ENCODE data around the gene MAP4K3. TPM values are rescaled to one million over a fixed set of nuclear protein-coding genes. Genes with fewer than 3 reads are reported as not detected.

MAP4K3 gene
- total RNA-seq, 1 experiment from 2014 or later, result 26.6 TPM

DNA sequence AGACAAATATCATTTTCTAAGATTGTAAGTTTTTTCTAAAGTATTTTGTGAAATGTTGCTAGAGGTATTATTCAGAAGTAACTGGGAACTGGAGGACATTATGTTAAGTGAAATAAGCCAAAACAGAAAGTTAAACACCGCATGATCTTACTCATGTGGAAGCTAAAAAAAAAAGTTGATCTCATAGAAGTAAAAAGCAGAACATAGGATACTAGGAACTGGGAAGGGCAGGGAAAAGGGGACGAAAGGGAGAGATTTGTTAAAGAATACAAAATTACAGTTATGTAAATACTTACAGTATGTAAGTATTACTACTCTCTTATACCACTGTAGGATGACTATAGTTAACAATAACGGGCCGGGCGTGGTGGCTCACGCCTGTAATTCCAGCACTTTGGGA lies 146.7 kb downstream of the MAP4K3 start:
- no peak overlapping the region for H3K27ac ChIP-seq (ENCODE audit: low read length)
- no peaks in the 10 kb centered on the region for H3K4me1 ChIP-seq (ENCODE audit: control insufficient read depth, insufficient read depth, low read length)
- intact Hi-C loops (cut with micrococcal nuclease; ENCODE audit: unreplicated experiment) (no loop called here), in situ Hi-C loops (cut with HindIII; ENCODE audit: low pct_unique_long_range_greater_than_20kb, low sequenced_read_pairs) (no loop called here)
- DNase-seq (ENCODE audit: low read depth, low spot score) (no peak), ATAC-seq (no peak)
- TF ChIP-seq SIN3A (IDR thresholded peaks at IDR 0.05; ENCODE audit: borderline replicate concordance, insufficient read depth, low read depth, low read length), result no peak
- no peak for TF ChIP-seq TCF7L2 (IDR thresholded peaks at IDR 0.05; ENCODE audit: low read depth, low read length)
- TF ChIP-seq, protein P1, sequence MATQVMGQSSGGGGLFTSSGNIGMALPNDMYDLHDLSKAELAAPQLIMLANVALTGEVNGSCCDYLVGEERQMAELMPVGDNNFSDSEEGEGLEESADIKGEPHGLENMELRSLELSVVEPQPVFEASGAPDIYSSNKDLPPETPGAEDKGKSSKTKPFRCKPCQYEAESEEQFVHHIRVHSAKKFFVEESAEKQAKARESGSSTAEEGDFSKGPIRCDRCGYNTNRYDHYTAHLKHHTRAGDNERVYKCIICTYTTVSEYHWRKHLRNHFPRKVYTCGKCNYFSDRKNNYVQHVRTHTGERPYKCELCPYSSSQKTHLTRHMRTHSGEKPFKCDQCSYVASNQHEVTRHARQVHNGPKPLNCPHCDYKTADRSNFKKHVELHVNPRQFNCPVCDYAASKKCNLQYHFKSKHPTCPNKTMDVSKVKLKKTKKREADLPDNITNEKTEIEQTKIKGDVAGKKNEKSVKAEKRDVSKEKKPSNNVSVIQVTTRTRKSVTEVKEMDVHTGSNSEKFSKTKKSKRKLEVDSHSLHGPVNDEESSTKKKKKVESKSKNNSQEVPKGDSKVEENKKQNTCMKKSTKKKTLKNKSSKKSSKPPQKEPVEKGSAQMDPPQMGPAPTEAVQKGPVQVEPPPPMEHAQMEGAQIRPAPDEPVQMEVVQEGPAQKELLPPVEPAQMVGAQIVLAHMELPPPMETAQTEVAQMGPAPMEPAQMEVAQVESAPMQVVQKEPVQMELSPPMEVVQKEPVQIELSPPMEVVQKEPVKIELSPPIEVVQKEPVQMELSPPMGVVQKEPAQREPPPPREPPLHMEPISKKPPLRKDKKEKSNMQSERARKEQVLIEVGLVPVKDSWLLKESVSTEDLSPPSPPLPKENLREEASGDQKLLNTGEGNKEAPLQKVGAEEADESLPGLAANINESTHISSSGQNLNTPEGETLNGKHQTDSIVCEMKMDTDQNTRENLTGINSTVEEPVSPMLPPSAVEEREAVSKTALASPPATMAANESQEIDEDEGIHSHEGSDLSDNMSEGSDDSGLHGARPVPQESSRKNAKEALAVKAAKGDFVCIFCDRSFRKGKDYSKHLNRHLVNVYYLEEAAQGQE (IDR thresholded peaks at IDR 0.05; ENCODE audit: insufficient read depth in 1 of 2, low read depth in 2 of 2, low read length in 1 of 2), result no peak
- TF ChIP-seq, protein P2, sequence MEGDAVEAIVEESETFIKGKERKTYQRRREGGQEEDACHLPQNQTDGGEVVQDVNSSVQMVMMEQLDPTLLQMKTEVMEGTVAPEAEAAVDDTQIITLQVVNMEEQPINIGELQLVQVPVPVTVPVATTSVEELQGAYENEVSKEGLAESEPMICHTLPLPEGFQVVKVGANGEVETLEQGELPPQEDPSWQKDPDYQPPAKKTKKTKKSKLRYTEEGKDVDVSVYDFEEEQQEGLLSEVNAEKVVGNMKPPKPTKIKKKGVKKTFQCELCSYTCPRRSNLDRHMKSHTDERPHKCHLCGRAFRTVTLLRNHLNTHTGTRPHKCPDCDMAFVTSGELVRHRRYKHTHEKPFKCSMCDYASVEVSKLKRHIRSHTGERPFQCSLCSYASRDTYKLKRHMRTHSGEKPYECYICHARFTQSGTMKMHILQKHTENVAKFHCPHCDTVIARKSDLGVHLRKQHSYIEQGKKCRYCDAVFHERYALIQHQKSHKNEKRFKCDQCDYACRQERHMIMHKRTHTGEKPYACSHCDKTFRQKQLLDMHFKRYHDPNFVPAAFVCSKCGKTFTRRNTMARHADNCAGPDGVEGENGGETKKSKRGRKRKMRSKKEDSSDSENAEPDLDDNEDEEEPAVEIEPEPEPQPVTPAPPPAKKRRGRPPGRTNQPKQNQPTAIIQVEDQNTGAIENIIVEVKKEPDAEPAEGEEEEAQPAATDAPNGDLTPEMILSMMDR (IDR thresholded peaks at IDR 0.05), result no peak
- TF ChIP-seq POLR2AphosphoS5 (IDR thresholded peaks at IDR 0.05; ENCODE audit: low read depth, low read length), result no peak
- ChIA-PET CTCF (interaction anchor here (0.9 kb wide), 1 partner anchor 10 kb away, joined by 5 read pairs; no protein-coding TSS in a partner anchor), POLR2A (interaction anchor here (0.6 to 0.7 kb wide), 2 partner anchors 23 to 248 kb away, joined by 3 to 4 read pairs; no protein-coding TSS in a partner anchor)
- peaks cover 15% of the 10 kb centered on the region for H3K36me3 ChIP-seq (ENCODE audit: control insufficient read depth, insufficient read depth, low read length)
- BruUV-seq (replicated peaks), result no TSS peak
- no peaks in the 10 kb centered on the region for H3K9me3 ChIP-seq (ENCODE audit: control insufficient read depth, insufficient read depth, low read depth, low read length)
- no peaks in the 10 kb centered on the region for H3K27me3 ChIP-seq (ENCODE audit: control insufficient read depth, insufficient read depth, low read length)
- no peak overlapping the region for H3K4me3 ChIP-seq (ENCODE audit: low read depth in 2 of 2, low read length in 2 of 2)

DNA sequence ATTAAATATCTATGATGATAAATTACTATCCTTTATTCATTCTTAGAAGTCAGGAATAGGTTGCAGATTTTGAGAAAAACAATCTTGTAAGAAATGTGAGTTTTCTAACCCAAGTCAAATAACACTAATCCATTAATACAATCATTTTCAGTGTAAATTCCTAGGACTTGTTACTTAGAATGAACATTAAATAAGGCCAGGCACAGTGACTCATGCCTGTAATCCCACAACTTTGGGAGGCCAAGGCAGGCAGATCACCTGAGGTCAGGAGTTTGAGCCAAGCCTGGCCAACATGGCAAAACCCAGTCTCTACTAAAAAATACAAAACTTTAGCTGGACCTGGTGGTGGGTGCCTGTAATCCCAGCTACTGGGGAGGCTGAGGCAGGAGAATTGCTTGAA lies 147.5 kb downstream of the MAP4K3 start:
- Histone ChIP-seq H3K4me3 (ENCODE audit: low read depth in 2 of 2, low read length in 2 of 2) (no peak overlapping the region), H3K27me3 (ENCODE audit: control insufficient read depth, insufficient read depth, low read length) (no peaks in the 10 kb centered on the region), H3K27ac (ENCODE audit: low read length) (no peak overlapping the region), H3K4me1 (ENCODE audit: control insufficient read depth, insufficient read depth, low read length) (no peaks in the 10 kb centered on the region), H3K9me3 (ENCODE audit: control insufficient read depth, insufficient read depth, low read depth, low read length) (no peaks in the 10 kb centered on the region), H3K36me3 (ENCODE audit: control insufficient read depth, insufficient read depth, low read length) (peaks cover 16% of the 10 kb centered on the region)
- TF ChIP-seq, protein P1 (IDR thresholded peaks at IDR 0.05; ENCODE audit: insufficient read depth in 1 of 2, low read depth in 2 of 2, low read length in 1 of 2), result no peak
- TF ChIP-seq, protein P2 (IDR thresholded peaks at IDR 0.05), result no peak
- TF ChIP-seq POLR2AphosphoS5 (IDR thresholded peaks at IDR 0.05; ENCODE audit: low read depth, low read length) (no peak), TCF7L2 (IDR thresholded peaks at IDR 0.05; ENCODE audit: low read depth, low read length) (no peak)
- ATAC-seq, result no peak
- no TSS peak for BruUV-seq (replicated peaks)
- CTCF ChIA-PET, result no interaction called here
- no peak for DNase-seq (ENCODE audit: low read depth, low spot score)
- intact Hi-C loops (cut with micrococcal nuclease; ENCODE audit: unreplicated experiment), result no loop called here
- in situ Hi-C loops (cut with HindIII; ENCODE audit: low pct_unique_long_range_greater_than_20kb, low sequenced_read_pairs), result no loop called here
- POLR2A ChIA-PET, result no interaction called here

Measured in Panc1 (cell line).